Measurements from ENCODE around the gene SELP. TPM values are rescaled to one million over a fixed set of nuclear protein-coding genes. Genes with fewer than 3 reads are reported as not detected.

The SELP gene
- total and polyA plus RNA-seq, 4 donors, result 9.3 to 13.0 (median 11.7) TPM

GRCh38 chr1:169572187-169572586, 57.7 kb downstream of the SELP start:
- Histone ChIP-seq H3K4me1 (ENCODE audit: control insufficient read depth in 5 of 5, insufficient read depth in 5 of 5, low read length in 5 of 5) (peaks cover 0 to 3% (median 0%) of the 10 kb centered on the region in 5 donors), H3K9ac (ENCODE audit: insufficient read depth in 1 of 2, low read length in 2 of 2) (no peak overlapping the region), H3K4me3 (no peak overlapping the region), H3K36me3 (ENCODE audit: control insufficient read depth in 4 of 4, insufficient read depth in 4 of 4, low read length in 4 of 4) (no peaks in the 10 kb centered on the region), H3K27me3 (ENCODE audit: control insufficient read depth in 3 of 3, insufficient read depth in 3 of 3, low read length in 2 of 3) (peaks cover 0 to 13% (median 0%) of the 10 kb centered on the region in 3 donors), H3K9me3 (ENCODE audit: control insufficient read depth in 4 of 4, insufficient read depth in 3 of 4, low read length in 3 of 4) (no peaks in the 10 kb centered on the region), H3K27ac (ENCODE audit: low read depth in 1 of 2, low read length in 1 of 2) (no peak overlapping the region)
- WGBS, 2 donors, result 50 to 74% methylated on average over 1 of the region's 1 CpG
- no peak for TF ChIP-seq CTCF (IDR thresholded peaks at IDR 0.05; ENCODE audit: control extremely low read depth, extremely low read depth)
- no peak for ATAC-seq (ENCODE audit: insufficient read depth, low FRiP score)
- no peak for DNase-seq

GRCh38 chr1:169571450-169571849, 58.5 kb downstream of the SELP start:
- no peaks in the 10 kb centered on the region for H3K36me3 ChIP-seq (ENCODE audit: control insufficient read depth in 4 of 4, insufficient read depth in 4 of 4, low read length in 4 of 4)
- H3K9me3 ChIP-seq (ENCODE audit: control insufficient read depth in 4 of 4, insufficient read depth in 3 of 4, low read length in 3 of 4), result no peaks in the 10 kb centered on the region
- H3K27ac ChIP-seq (ENCODE audit: low read depth in 1 of 2, low read length in 1 of 2), result no peak overlapping the region
- peaks cover 0 to 13% (median 0%) of the 10 kb centered on the region in 3 donors for H3K27me3 ChIP-seq (ENCODE audit: control insufficient read depth in 3 of 3, insufficient read depth in 3 of 3, low read length in 2 of 3)
- no peak overlapping the region for H3K9ac ChIP-seq (ENCODE audit: insufficient read depth in 1 of 2, low read length in 2 of 2)
- H3K4me1 ChIP-seq (ENCODE audit: control insufficient read depth in 5 of 5, insufficient read depth in 5 of 5, low read length in 5 of 5), result peaks cover 0 to 3% (median 0%) of the 10 kb centered on the region in 5 donors
- 80 to 86% methylated on average over 3 of the region's 3 CpGs for WGBS, 2 donors
- DNase-seq (no peak), ATAC-seq (ENCODE audit: insufficient read depth, low FRiP score) (no peak)
- TF ChIP-seq CTCF (IDR thresholded peaks at IDR 0.05; ENCODE audit: control extremely low read depth, extremely low read depth), result no peak
- H3K4me3 ChIP-seq, result no peak overlapping the region

GRCh38 chr1:169570172-169570574, 59.8 kb downstream of the SELP start:
- no peak for DNase-seq
- H3K27me3 ChIP-seq (ENCODE audit: control insufficient read depth in 3 of 3, insufficient read depth in 3 of 3, low read length in 2 of 3), result peaks cover 0 to 13% (median 0%) of the 10 kb centered on the region in 3 donors
- peaks cover 0 to 2% (median 0%) of the 10 kb centered on the region in 5 donors for H3K4me1 ChIP-seq (ENCODE audit: control insufficient read depth in 5 of 5, insufficient read depth in 5 of 5, low read length in 5 of 5)
- H3K9me3 ChIP-seq (ENCODE audit: control insufficient read depth in 4 of 4, insufficient read depth in 3 of 4, low read length in 3 of 4), result no peaks in the 10 kb centered on the region
- H3K9ac ChIP-seq (ENCODE audit: insufficient read depth in 1 of 2, low read length in 2 of 2), result no peak overlapping the region
- H3K27ac ChIP-seq (ENCODE audit: low read depth in 1 of 2, low read length in 1 of 2), result no peak overlapping the region
- no peak overlapping the region for H3K4me3 ChIP-seq
- no peak for TF ChIP-seq CTCF (IDR thresholded peaks at IDR 0.05; ENCODE audit: control extremely low read depth, extremely low read depth)
- no peaks in the 10 kb centered on the region for H3K36me3 ChIP-seq (ENCODE audit: control insufficient read depth in 4 of 4, insufficient read depth in 4 of 4, low read length in 4 of 4)
- 63 to 64% methylated on average over 1 of the region's 1 CpG for WGBS, 2 donors
- no peak for ATAC-seq (ENCODE audit: insufficient read depth, low FRiP score)

- no peak for DNase-seq
Measured at GRCh38 chr1:169568497-169568896, 61.4 kb downstream of the SELP start.

More at GRCh38 chr1:169568497-169568896, 61.4 kb downstream of the SELP start:
- no peaks in the 10 kb centered on the region for H3K9me3 ChIP-seq (ENCODE audit: control insufficient read depth in 4 of 4, insufficient read depth in 3 of 4, low read length in 3 of 4)
- no peak overlapping the region for H3K4me3 ChIP-seq
- peaks cover 0 to 9% (median 0%) of the 10 kb centered on the region in 3 donors for H3K27me3 ChIP-seq (ENCODE audit: control insufficient read depth in 3 of 3, insufficient read depth in 3 of 3, low read length in 2 of 3)
- no peak for ATAC-seq (ENCODE audit: insufficient read depth, low FRiP score)
- H3K27ac ChIP-seq (ENCODE audit: low read depth in 1 of 2, low read length in 1 of 2), result no peak overlapping the region
- H3K9ac ChIP-seq (ENCODE audit: insufficient read depth in 1 of 2, low read length in 2 of 2), result no peak overlapping the region
- no peaks in the 10 kb centered on the region for H3K4me1 ChIP-seq (ENCODE audit: control insufficient read depth in 5 of 5, insufficient read depth in 5 of 5, low read length in 5 of 5)
- 33 to 57% methylated on average over 1 of the region's 1 CpG for WGBS, 2 donors
- no peak for TF ChIP-seq CTCF (IDR thresholded peaks at IDR 0.05; ENCODE audit: control extremely low read depth, extremely low read depth)
- no peaks in the 10 kb centered on the region for H3K36me3 ChIP-seq (ENCODE audit: control insufficient read depth in 4 of 4, insufficient read depth in 4 of 4, low read length in 4 of 4)

Data from lung (tissue), 12 donors.